ENCODE data around the gene RAI1.

DNA sequence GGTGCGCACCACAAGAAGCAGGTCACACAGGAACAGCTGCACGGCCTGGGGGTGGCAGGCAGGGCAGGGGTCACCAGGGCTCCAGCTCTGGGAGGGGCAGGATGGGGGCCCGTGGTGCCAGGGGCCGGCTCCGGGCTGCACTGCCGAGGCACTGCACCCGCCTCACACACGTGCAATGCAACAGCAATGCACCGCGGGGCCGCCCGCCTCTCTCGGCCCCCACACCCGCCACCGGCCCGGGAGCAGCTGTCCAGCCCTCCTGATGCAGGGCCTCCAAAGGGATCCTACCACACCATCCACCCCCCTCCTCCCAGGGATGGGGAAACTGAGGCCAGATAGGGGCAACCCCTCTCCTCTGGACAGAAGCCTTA, 132.5 kb downstream of the RAI1 start:
- TF ChIP-seq, protein P1, sequence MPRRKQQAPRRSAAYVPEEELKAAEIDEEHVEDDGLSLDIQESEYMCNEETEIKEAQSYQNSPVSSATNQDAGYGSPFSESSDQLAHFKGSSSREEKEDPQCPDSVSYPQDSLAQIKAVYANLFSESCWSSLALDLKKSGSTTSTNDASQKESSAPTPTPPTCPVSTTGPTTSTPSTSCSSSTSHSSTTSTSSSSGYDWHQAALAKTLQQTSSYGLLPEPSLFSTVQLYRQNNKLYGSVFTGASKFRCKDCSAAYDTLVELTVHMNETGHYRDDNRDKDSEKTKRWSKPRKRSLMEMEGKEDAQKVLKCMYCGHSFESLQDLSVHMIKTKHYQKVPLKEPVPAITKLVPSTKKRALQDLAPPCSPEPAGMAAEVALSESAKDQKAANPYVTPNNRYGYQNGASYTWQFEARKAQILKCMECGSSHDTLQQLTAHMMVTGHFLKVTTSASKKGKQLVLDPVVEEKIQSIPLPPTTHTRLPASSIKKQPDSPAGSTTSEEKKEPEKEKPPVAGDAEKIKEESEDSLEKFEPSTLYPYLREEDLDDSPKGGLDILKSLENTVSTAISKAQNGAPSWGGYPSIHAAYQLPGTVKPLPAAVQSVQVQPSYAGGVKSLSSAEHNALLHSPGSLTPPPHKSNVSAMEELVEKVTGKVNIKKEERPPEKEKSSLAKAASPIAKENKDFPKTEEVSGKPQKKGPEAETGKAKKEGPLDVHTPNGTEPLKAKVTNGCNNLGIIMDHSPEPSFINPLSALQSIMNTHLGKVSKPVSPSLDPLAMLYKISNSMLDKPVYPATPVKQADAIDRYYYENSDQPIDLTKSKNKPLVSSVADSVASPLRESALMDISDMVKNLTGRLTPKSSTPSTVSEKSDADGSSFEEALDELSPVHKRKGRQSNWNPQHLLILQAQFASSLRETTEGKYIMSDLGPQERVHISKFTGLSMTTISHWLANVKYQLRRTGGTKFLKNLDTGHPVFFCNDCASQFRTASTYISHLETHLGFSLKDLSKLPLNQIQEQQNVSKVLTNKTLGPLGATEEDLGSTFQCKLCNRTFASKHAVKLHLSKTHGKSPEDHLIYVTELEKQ (tag by site-specific recombination; IDR thresholded peaks at IDR 0.05; ENCODE audit: borderline replicate concordance) = no peak
- TF ChIP-seq, protein P2, sequence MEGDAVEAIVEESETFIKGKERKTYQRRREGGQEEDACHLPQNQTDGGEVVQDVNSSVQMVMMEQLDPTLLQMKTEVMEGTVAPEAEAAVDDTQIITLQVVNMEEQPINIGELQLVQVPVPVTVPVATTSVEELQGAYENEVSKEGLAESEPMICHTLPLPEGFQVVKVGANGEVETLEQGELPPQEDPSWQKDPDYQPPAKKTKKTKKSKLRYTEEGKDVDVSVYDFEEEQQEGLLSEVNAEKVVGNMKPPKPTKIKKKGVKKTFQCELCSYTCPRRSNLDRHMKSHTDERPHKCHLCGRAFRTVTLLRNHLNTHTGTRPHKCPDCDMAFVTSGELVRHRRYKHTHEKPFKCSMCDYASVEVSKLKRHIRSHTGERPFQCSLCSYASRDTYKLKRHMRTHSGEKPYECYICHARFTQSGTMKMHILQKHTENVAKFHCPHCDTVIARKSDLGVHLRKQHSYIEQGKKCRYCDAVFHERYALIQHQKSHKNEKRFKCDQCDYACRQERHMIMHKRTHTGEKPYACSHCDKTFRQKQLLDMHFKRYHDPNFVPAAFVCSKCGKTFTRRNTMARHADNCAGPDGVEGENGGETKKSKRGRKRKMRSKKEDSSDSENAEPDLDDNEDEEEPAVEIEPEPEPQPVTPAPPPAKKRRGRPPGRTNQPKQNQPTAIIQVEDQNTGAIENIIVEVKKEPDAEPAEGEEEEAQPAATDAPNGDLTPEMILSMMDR (tag by site-specific recombination; IDR thresholded peaks at IDR 0.05) = no peak
- no peak for TF ChIP-seq ZNF777 (tag by site-specific recombination; IDR thresholded peaks at IDR 0.05; ENCODE audit: borderline replicate concordance)

Data from HEK293 (cell line).